Skin epidermis (tissue), 12 donors: ENCODE data around the gene EFHC1.
A peak's percentile ranks its signal among the peaks of the same experiment; 100 is the strongest.

Experiments
- H3K27ac ChIP-seq, 21 experiments: fragments of 200-600 bp; sonication (generic) in 11 of 21; one replicate each; pipeline ENCODE4 v1.5.0; 2020; ENCODE audit warnings: mild to moderate bottlenecking in 3 of 21, inconsistent platforms in 2 of 21, moderate library complexity in 2 of 21
- H3K4me3 ChIP-seq, 7 experiments: fragments of 200-600 bp; sonication (generic) in 2 of 7; one replicate each; pipeline ENCODE4 v1.5.0; 2020; ENCODE audit warnings: inconsistent platforms in 2 of 7, mild to moderate bottlenecking in 2 of 7, moderate library complexity in 1 of 7

The EFHC1 gene

DNA sequence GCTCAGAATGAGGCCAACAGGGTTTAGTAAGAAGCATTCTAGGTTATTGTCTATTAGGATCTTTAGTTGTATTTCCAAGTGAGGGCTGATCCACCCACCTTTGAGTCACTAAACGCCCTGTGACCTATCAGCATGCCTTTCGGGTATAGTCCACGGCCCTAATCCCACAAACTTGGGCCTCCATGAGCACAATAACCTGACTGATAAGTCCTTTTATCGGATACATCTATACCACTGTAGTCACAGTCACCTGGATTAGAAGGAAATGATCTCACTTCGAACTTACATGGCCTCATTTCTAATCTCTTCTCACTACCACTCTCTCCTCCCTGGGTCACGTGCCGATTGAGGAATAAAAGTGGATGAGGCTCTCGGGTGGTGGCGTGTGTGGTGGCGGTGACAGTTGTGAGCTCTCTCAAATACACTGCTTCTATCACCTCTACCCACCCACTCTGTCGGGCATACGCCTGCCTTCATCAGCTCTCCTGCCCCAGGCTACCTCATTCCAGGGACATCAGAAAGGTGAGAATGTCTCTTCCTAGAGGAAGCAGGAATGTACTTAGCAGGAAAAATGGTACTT is 91.5 kb downstream of the EFHC1 start:
- Histone ChIP-seq H3K4me3 (no peak overlapping the region), H3K27ac (peak overlapping the region in 20 of 21 experiments; percentile 5 to 88 (median 56))

DNA sequence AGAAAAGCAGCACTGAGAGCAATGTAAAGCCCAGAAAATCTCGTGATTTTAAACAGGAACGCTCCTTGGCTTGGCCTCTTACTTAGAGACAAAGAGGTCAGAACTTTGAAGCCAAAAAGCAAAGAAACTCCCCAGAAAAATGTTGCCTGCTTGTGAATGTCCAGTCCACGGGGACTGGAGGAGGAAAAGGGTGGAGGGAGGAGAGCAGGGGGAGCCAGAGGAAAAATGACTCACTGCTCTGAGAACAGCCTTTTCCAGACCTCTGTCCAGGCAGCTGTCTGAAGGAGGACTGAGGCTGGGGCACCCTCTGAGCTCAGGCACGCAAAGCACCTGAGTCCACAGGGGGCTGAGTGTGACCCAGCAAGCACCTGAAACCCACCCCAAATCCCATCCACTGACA is 92.1 kb downstream of the EFHC1 start:
- Histone ChIP-seq H3K27ac (peak overlapping the region in 19 of 21 experiments; percentile 27 to 88 (median 58)), H3K4me3 (no peak overlapping the region)

DNA sequence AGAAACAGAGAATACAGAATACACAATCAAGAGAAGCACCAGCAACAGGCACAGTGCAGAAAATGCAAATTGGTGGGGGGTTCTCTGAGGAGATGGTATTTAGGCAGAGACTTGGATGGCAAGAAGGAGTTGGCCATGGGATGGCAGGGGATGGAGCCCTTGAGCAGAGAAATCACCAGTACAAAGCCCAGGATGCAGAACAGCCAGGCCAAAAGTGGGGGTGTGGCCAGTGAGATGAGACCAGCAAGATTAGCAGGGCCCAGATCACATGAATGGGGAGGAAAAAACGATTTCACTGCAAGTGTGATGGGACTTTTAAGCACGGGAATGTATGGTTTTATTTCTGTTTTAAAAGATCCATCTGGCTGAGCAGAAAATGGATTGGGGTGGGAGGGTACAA is 93.3 kb downstream of the EFHC1 start:
- Histone ChIP-seq H3K27ac (peak overlapping the region in 9 of 21 experiments; percentile 32 to 86 (median 71)), H3K4me3 (no peak overlapping the region)

DNA sequence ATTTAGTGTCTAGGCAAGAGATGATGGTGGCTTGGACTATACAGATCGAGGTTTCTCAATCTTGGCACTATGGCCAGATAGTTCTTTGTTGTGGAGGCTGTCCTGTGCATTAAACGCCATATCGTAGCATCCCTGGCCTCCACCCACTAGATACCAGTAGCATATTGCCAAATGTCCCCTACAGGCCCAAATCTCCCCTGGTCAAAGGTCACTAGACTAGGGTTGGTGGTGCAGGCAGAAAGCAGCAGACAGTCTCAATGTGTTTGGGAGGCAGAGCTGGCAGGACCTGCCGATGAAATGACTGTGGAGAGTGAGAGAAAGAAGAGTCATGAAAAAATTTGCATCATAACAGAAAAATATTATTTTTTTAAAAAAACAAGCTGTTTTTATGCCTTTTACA is 93.8 kb downstream of the EFHC1 start:
- no peak overlapping the region for H3K4me3 ChIP-seq
- H3K27ac ChIP-seq, result peak overlapping the region in 13 of 21 experiments; percentile 13 to 86 (median 60)

DNA sequence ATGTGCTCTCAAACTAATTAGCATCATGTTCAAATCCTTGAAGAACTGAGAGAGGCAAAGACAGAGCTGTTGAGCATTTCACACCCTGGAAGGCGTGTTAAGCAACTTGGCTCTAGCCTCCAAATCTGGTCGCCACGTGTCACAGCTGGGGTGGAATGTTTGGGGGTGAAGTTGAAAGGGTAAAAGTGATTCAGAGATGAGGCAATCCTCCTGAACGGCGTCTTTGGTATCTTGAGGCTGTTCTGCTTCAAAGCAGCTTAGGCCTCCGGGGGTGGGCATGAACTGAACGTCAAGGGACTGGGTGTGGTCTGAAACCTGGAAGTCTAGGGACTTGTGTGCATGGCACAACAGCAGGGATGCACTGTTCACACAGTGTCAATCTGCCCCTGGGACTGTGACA is 94.4 kb downstream of the EFHC1 start:
- Histone ChIP-seq H3K4me3 (no peak overlapping the region), H3K27ac (peak overlapping the region in 14 of 21 experiments; percentile 13 to 86 (median 56))

DNA sequence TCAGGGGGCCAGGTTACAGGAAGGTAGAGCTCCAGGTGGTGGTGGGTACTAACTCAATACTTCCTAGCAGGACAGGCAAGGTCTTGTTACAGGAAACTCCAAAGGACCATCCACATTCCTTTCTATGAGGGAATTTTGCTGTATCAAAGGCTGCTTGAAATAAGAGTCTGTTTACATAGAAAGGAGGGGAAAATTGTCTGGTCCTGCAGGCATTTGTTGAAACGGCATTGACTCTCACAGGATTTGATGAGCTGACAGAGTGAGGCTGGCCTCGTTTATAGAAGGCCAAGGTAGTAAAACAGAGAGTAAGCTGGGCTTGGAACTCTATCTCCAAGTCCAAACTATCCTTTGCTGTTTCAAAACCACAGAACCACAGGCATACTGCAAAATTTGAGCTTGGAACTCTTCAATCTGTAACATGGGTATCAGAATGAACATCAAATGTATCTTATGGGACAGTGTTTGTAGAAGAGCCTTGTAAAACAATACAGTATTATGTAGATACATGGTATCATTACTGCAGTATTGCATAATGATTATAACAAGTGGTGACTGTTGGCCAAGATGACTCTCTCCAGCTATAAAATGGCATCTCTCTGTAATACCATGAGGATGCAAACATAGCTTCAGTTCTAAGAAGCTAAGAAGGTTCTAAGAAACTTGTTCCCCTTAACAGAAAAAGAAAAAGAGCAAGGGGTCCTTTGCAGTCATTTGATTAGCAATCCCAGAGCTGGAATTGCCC is 95.2 kb downstream of the EFHC1 start:
- H3K4me3 ChIP-seq, result no peak overlapping the region
- peak overlapping the region in 14 of 21 experiments; percentile 4 to 86 (median 52) for H3K27ac ChIP-seq

DNA sequence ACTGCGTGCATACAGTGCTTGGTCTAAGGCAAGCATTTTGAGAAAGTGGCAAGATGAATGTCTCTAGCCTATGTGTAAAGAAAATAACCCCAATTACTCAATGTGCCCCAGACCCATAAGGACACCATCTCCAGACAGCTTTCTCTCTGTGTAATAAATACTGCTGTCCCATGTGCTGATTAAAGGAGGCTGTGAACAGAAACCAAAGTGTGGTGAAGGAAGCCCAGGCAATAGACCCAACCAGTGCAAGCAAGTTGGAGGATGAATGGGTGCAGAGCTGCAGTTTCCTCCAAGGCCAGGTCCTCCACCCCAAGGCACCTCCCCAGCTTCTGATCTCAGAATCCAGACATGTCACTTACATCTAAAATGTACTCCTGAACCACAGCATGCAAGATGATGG is 96.1 kb downstream of the EFHC1 start:
- Histone ChIP-seq H3K4me3 (no peak overlapping the region), H3K27ac (peak overlapping the region in 2 of 21 experiments; percentile 71 to 85)

DNA sequence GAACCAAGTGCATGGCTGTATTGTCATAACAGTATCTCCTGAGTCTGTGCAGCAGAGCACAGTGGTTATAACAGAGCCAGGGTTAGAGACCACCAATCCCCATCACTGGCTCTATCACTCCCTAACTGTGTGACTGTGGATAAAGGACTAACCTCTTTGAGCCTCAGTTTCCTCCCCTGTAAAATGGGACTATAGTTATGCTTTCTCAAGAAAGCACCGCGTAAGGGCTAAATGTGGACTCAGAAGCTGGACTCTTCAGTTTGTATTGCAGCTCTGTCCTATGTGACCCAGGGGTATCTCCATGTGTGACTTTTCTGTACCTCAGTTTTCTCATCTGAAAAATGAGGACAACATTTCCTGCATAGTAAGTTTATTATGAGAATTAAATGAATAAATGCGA is 96.8 kb downstream of the EFHC1 start:
- peak overlapping the region in 3 of 21 experiments; percentile 82 to 86 (median 83) for H3K27ac ChIP-seq
- H3K4me3 ChIP-seq, result no peak overlapping the region

DNA sequence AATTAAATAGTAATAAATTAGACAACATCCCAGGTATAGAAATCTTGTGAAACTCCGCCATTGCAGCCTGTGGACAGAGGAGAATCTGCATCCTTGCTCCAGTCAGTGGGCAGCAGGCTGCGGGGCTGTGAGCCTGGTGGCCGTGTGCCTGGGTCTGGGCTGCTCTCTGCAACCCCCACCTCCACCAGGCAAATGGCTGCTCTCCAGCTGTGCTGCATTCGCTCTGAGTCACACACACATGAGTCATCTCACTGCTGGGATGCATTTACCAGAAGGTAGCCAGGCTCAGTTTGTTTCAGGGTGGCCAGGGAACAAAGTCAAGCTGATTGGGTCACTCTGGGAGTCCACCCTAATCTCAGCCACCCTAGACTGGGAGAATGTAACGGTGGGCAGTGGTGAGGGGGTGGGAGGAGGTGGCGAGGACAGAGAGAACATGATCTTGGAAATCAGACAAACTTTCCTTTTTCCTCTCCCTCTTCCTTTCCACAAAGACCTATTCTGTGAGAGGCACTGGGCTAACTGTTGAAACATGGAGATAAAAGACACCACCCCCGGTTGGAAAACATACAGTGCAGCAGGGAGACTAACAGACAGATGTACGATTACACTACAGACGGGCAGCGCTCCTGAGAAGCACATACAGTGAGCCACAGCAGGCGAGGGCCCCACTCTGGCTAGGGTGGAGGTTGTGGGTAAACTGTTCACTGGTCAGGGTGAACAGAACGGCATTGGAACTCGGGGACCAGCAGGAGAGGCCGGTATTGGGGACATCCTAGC is 97.5 kb downstream of the EFHC1 start:
- Histone ChIP-seq H3K4me3 (no peak overlapping the region), H3K27ac (peak overlapping the region; percentile 3 to 89 (median 80))

DNA sequence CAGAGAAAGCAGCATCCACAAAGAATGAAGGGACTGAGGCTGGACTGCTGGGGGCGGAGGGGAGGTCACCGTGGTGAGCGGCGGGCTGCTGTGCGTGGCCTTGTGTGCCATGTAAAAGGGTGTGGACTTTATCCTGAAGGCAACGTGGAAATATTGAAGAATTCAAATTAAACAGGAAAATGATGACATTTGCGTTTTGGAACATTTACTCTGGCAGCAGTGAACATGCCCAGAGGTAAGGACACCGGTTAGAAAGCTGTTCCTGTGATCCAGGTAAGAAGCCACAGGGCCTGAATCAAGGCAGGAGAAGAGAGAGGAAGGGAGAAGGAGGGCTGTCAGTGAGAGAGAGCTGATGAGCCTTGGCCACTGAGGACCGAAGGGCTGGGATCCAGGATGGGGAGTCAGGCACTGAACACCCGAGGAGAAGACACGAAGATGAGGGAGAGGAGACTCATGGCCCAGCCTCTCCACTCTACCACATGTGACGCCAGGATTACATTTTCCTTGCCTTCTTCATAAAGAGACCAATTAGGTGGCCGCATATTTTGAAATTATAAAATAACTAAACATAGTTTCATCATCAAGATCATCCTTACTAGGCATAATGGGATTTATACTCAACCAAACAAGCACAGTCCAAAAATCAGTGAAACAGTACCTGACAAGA is 98.3 kb downstream of the EFHC1 start:
- H3K27ac ChIP-seq, result peak overlapping the region; percentile 3 to 89 (median 80)
- no peak overlapping the region for H3K4me3 ChIP-seq

DNA sequence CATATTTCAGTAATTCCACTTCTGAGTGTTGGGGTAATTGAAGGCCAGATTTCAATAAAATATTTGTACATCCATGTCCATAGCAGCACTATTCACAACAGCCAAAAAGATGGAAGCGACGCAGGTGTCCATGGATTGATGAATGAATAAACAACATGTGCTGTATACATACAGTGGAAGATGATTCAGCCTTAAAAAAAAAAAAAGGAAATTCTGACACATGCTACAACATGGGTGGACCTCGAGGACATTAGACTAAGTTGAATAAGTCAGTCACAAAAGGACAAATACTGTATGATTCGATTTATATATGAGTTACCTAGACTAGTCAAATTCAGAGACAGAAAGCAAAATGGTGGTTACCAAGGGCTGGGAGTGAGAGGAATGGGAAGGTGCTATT is 99.5 kb downstream of the EFHC1 start:
- Histone ChIP-seq H3K4me3 (no peak overlapping the region), H3K27ac (no peak overlapping the region)

DNA sequence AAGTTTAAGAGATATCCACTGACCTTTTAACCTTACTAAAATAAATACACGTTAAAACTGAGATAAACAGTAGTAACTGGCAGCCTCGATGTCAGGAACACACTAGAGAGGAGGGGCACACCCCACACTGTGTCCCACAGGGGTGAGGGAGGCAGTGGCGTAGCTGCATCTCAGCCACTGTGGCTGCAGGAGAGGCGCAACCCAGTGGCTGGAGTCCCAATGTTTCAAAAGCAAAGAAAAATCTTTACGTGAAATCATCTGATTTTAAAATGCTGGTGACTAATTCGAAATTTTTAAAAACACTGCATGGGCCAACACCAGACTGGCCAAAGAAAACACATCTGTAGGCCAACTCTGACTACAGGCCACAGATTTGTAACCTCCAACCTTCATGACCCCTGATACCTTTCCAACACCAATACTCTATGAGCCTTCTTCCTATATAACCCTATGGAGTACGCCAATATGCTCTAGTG is 102.0 kb downstream of the EFHC1 start:
- Histone ChIP-seq H3K4me3 (no peak overlapping the region), H3K27ac (peak overlapping the region in 9 of 21 experiments; percentile 1 to 77 (median 33))

DNA sequence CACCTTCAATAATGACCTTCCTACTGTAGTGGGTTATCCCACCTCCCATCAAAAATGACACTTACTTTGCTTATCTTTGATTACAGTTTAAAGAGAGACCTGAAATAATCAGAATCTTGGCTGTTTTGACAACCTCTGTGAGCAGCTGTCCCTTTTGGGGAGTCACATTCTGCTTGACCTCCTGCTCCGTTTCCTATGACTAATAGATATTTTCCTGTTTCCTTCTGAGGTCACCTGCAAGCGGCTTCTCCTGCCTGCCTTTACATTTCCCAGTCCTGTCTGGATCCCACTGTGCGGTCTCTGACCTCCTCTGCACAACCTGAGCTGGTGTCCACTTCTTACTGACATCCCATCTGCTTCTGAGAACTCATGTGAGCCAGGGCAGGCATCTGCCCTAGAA is 102.5 kb downstream of the EFHC1 start:
- Histone ChIP-seq H3K4me3 (no peak overlapping the region), H3K27ac (peak overlapping the region in 7 of 21 experiments; percentile 1 to 71 (median 33))

DNA sequence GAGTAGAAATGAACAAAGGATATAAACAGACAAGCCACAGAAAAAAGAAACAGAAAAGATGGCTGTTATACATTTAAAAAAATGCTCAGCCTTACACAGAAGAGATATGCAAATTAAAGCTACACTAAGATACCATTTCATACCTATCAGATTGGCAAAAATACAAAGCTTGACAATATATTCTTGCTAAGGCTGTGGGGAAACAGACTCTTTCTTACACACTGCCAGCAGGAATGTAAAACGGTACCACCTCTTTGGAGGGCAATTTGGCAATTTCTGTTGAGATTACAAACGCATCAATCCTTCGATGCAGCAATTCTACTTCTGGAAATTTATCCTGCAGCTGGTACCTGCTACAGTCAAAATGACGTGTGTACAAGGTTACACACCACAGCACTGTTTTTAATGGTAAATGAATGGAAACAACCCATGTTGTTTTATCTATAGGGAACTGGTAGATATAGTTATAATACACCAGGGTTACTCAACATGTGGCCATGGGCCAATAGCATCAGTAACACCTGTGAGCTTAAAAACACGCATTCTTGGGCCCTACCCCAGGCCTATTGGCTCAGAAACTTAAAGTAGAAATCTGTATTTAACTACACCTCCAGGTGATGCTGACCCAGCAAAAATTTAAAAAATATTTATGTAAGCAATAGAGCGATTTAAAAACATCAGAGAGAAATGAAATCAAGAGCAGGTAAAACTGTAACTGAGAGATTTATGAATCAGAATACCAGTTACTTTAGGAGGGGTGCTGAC is 103.4 kb downstream of the EFHC1 start:
- H3K27ac ChIP-seq, result no peak overlapping the region
- no peak overlapping the region for H3K4me3 ChIP-seq

DNA sequence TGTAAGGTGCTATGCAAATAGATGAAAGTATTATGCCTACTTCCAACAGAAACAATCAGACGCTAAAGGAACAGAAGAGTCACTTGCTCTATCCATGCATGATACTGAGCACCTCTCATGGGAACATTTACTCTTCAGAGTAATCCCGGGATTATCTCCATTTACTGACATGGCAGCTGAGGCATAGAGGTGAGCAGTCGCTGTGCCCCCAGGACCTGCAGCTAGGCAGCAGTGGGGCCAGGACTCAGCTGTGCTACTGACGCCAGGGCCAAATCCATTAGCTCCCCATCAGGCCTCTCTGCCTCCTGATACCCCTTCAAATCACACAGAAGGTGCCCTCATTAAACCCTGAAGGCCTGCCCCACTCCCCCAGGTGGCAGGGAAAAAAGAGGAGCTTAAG is 104.8 kb downstream of the EFHC1 start:
- Histone ChIP-seq H3K27ac (peak overlapping the region in 1 of 21 experiments; percentile 28), H3K4me3 (no peak overlapping the region)

DNA sequence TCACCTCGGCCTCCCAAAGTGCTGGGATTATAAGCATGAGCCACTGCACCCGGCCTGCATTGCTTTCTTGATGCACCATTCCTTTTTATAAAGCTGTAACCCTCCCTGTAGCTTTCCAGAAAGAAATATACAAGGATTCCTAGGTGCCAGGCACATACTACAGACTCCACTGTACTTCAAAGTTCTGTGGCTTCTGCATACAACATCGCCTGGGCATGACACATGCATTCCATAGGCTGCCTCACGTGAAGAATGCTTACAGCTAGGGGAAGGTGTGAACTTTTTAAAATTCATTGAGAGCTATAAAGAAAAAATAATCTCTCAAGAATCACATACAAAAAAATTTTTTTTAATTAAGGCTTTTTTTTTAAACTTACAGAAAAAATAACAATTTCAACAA is 106.5 kb downstream of the EFHC1 start:
- Histone ChIP-seq H3K27ac (no peak overlapping the region), H3K4me3 (no peak overlapping the region)

DNA sequence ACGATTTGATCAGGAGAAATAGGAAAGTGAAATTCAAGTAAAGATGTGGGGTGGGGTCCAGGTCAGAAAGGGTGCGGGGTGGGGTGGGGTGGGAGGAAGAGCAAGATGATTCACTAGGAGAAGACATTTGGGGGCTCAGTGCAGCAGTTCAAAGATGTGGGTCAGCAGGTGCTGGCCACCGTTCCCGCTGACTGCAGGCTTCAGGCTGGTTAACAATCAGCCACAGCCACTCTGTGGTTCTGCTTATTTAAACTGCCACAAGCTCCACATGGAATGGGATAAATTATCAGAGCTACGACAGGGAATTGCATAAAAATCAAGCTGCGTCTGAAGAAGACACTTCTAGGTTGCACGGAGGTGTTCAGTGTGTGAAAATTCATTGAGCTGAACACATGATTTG is 107.3 kb downstream of the EFHC1 start:
- Histone ChIP-seq H3K27ac (no peak overlapping the region), H3K4me3 (no peak overlapping the region)

DNA sequence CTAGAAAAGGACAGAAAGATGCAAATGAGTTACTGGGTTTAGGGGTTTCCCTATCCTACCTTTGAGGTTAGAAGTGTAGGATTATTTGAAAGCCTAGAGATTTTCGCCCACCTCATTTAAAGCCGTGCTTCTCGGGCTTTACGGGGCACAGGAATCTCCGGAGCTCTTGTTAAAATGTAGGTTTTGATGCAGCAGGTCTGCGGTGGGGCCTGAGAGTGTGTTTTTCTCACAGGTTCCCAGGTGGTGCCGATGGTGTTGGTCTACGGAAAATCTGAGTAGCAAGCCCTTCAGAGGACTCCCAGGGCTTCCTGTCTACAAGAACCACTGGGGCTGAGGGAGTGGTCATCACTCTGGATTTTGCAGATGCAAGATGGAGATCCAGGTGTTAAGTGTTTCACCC is 109.2 kb downstream of the EFHC1 start:
- Histone ChIP-seq H3K27ac (no peak overlapping the region), H3K4me3 (no peak overlapping the region)

DNA sequence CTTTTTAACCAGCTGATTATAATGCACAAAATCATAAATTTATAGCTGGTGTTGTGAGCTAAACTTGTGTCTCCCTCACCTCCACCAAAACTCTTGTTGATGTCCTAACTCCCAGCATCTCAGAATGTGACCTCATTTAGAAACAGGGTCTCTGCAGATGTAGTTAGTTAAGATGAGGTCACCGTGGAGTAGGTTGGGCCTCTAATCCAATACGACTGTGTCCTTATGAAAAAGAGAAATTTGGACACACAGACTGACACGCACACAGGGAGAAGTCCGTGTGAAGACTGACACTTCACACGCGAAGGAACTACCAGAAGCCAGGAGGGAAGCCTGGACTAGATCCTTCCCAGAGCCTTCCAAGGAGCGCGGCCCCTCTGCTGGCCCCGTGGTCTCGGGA is 110.2 kb downstream of the EFHC1 start:
- H3K27ac ChIP-seq, result no peak overlapping the region

More for the DNA sequence above, 110.2 kb downstream of the EFHC1 start:
- H3K4me3 ChIP-seq, result no peak overlapping the region
